ENCODE results near the gene ELFN1.

The ELFN1 gene

GRCh38 chr7:1787681-1788235 is 117.7 kb downstream of the ELFN1 start:
- Histone ChIP-seq H3K36me3 (ENCODE audit: control insufficient read depth, insufficient read depth, low read length) (no peaks in the 10 kb centered on the region), H3K4me3 (ENCODE audit: extremely low read depth, insufficient read depth, low read length, poor library complexity, severe bottlenecking) (no peak overlapping the region), H3K4me1 (ENCODE audit: control insufficient read depth, insufficient read depth, low read length, poor library complexity, severe bottlenecking) (no peaks in the 10 kb centered on the region), H3K9me3 (ENCODE audit: control insufficient read depth, low read length) (peaks cover 7% of the 10 kb centered on the region), H3K27ac (ENCODE audit: low read depth, low read length, severe bottlenecking) (no peak overlapping the region)
- WGBS, 2 experiments (ENCODE audit: insufficient coverage in 2 of 2): 88 to 90% methylated on average over 18 of the region's 18 CpGs

- H3K4me1 ChIP-seq (ENCODE audit: control insufficient read depth, insufficient read depth, low read length, poor library complexity, severe bottlenecking): no peaks in the 10 kb centered on the region
- no peak overlapping the region for H3K27ac ChIP-seq (ENCODE audit: low read depth, low read length, severe bottlenecking)
- no CpG with 5 or more reads among the region's 1 CpG for WGBS, 2 experiments (ENCODE audit: insufficient coverage in 2 of 2)
- H3K36me3 ChIP-seq (ENCODE audit: control insufficient read depth, insufficient read depth, low read length): no peaks in the 10 kb centered on the region
- no peak overlapping the region for H3K4me3 ChIP-seq (ENCODE audit: extremely low read depth, insufficient read depth, low read length, poor library complexity, severe bottlenecking)
- no peaks in the 10 kb centered on the region for H3K9me3 ChIP-seq (ENCODE audit: control insufficient read depth, low read length)
These were observed 124.9 kb downstream of the ELFN1 start for GRCh38 chr7:1794888-1795542.
